Caco-2 (cell line): ENCODE data around the gene DDX49. TPM values are rescaled to one million over a fixed set of nuclear protein-coding genes. Genes with fewer than 3 reads are reported as not detected.

ENCODE experiments used
- BruUV-seq: library from RNA; stranded (reverse); fragments of 400-500 nt; replicated peaks from 2 replicates; lab custom pipeline; 2021; lab: Mats Ljungman, UMichigan
- CTCF ChIA-PET: fragments of 300-600 bp; sonication (Branson Sonifier 250); formaldehyde crosslinking; loops from one replicate; lab custom pipeline; 2022; ENCODE audit warnings: antibody characterized with exemption; lab: Charles Lee
- POLR2A ChIA-PET: fragments of 300-600 bp; sonication (Branson Sonifier 250); formaldehyde crosslinking; loops from one replicate; lab custom pipeline; 2022; ENCODE audit warnings: antibody characterized with exemption; lab: Charles Lee
- DNase-seq, 2 experiments: peaks; one replicate each; pipeline versions ENCODE4 v3.0.0 to v3.0.0-alpha.2; 2020 to 2022
- H3K27me3 ChIP-seq: replicated peaks from 2 replicates; pipeline ENCODE4 v1.6.0; 2011; ENCODE audit warnings: low read length; ENCODE audit not compliant: control insufficient read depth, insufficient read depth
- H3K36me3 ChIP-seq: 2 replicates; pipeline ENCODE4 v1.5.1; 2011; ENCODE audit warnings: low read length; ENCODE audit not compliant: control insufficient read depth, insufficient read depth
- H3K4me1 ChIP-seq: fragments of 250-450 bp; sonication (Bioruptor Pico); 2 replicates; pipeline ENCODE4 v1.5.1; 2020; ENCODE audit warnings: mild to moderate bottlenecking
- H3K4me3 ChIP-seq: 2 replicates; pipeline ENCODE4 v1.5.1; 2011; ENCODE audit warnings: low read depth, mild to moderate bottlenecking, control low read depth, low read length
- H3K9me3 ChIP-seq: fragments of 250-450 bp; sonication (Bioruptor Pico); 2 replicates; pipeline ENCODE4 v1.5.1; 2020; ENCODE audit warnings: mild to moderate bottlenecking, moderate library complexity
- H3K27ac Mint-ChIP-seq: one replicate; pipeline ENCODE4 v1.8.0; 2022; ENCODE audit warnings: mixed read lengths; ENCODE audit not compliant: unreplicated experiment
- H3K27me3 Mint-ChIP-seq: one replicate; pipeline ENCODE4 v1.8.0; 2022; ENCODE audit warnings: mixed read lengths; ENCODE audit not compliant: insufficient read depth, unreplicated experiment
- H3K36me3 Mint-ChIP-seq: one replicate; pipeline ENCODE4 v1.8.0; 2022; ENCODE audit warnings: mild to moderate bottlenecking, mixed read lengths; ENCODE audit not compliant: insufficient read depth, unreplicated experiment
- H3K4me1 Mint-ChIP-seq: one replicate; pipeline ENCODE4 v1.8.0; 2022; ENCODE audit warnings: low read depth, mixed read lengths; ENCODE audit not compliant: unreplicated experiment
- H3K4me3 Mint-ChIP-seq: one replicate; pipeline ENCODE4 v1.8.0; 2022; ENCODE audit warnings: mild to moderate bottlenecking, moderate library complexity, mixed read lengths; ENCODE audit not compliant: unreplicated experiment
- H3K9me3 Mint-ChIP-seq: one replicate; pipeline ENCODE4 v1.8.0; 2022; ENCODE audit warnings: mixed read lengths; ENCODE audit not compliant: unreplicated experiment
- intact Hi-C: fragments of 100-400 bp; cut with micrococcal nuclease; formaldehyde crosslinking; loops from one replicate; pipeline ENCODE4 v1.10.0; 2022; ENCODE audit not compliant: unreplicated experiment
- total RNA-seq: library from RNA; stranded (reverse); gene quantifications from 2 replicates; pipeline ENCODE4 v1.2.3, GENCODE V29; 2022
- TF ChIP-seq, protein P1 (sequence below), 2 experiments: fragments of 200-600 bp in 1 of 2; IDR thresholded peaks; 1 replicate in 1 of 2; 2 replicates in 1 of 2; pipeline versions ENCODE4 v1.5.1 to v1.8.0; 2011 to 2022; ENCODE audit warnings: antibody characterized with exemption in 1 of 2, control low read depth in 1 of 2, inconsistent platforms in 1 of 2, low read depth in 1 of 2, low read length in 1 of 2, mild to moderate bottlenecking in 1 of 2, moderate library complexity in 1 of 2; ENCODE audit not compliant: insufficient read depth in 1 of 2, severe bottlenecking in 1 of 2, unreplicated experiment in 1 of 2

Gene DDX49
- total RNA-seq, 1 experiment from 2014 or later: 48.7 TPM

DNA sequence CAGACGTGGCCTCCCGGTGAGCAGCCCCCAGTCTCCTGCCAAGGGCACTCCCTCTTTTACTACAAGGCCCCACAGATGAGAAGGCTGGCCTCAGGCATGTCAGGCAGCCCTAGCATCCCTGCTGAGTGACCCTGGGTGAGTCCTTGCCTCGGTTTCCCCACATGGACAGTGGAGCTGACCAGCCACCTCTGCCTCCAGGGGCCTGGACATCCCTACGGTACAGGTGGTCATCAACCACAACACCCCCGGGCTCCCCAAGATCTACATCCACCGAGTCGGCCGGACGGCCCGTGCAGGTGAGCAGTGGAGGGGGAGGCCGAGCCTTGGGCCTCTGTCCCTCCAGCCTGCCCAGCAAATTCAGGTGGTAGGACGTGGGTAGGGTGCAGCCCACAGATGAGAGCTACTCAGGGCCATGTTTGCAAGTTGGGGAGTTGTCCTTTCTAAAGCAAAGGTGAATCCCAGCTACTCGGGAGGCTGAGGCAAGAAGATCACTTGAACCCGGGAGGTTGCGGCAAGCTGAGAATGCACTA, 5.2 kb downstream of the DDX49 start:
- Histone ChIP-seq H3K4me3 (no peak overlapping the region), H3K4me1 (no peaks in the 10 kb centered on the region; the same call in 1 of the 2 replicates), H3K36me3 (peaks cover 3% of the 10 kb centered on the region), H3K9me3 (no peaks in the 10 kb centered on the region), H3K27me3 (no peaks in the 10 kb centered on the region)
- Mint-ChIP-seq H3K36me3 (peaks cover 86% of the 10 kb centered on the region), H3K27ac (no peak overlapping the region), H3K4me3 (no peak overlapping the region), H3K27me3 (no peaks in the 10 kb centered on the region), H3K9me3 (no peaks in the 10 kb centered on the region), H3K4me1 (no peaks in the 10 kb centered on the region)
- ChIA-PET POLR2A (interaction anchor here (0.6 kb wide), 1 partner anchor 427 kb away, joined by 6 read pairs; no protein-coding TSS in a partner anchor), CTCF (no interaction called here)
- TF ChIP-seq, protein P1, sequence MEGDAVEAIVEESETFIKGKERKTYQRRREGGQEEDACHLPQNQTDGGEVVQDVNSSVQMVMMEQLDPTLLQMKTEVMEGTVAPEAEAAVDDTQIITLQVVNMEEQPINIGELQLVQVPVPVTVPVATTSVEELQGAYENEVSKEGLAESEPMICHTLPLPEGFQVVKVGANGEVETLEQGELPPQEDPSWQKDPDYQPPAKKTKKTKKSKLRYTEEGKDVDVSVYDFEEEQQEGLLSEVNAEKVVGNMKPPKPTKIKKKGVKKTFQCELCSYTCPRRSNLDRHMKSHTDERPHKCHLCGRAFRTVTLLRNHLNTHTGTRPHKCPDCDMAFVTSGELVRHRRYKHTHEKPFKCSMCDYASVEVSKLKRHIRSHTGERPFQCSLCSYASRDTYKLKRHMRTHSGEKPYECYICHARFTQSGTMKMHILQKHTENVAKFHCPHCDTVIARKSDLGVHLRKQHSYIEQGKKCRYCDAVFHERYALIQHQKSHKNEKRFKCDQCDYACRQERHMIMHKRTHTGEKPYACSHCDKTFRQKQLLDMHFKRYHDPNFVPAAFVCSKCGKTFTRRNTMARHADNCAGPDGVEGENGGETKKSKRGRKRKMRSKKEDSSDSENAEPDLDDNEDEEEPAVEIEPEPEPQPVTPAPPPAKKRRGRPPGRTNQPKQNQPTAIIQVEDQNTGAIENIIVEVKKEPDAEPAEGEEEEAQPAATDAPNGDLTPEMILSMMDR (IDR thresholded peaks at IDR 0.05; ENCODE audit: insufficient read depth in 1 of 2, low read depth in 1 of 2, low read length in 1 of 2, severe bottlenecking in 1 of 2, unreplicated experiment in 1 of 2): no peak
- no TSS peak for BruUV-seq
- intact Hi-C loops: no loop called here
- DNase-seq: no peak

DNA sequence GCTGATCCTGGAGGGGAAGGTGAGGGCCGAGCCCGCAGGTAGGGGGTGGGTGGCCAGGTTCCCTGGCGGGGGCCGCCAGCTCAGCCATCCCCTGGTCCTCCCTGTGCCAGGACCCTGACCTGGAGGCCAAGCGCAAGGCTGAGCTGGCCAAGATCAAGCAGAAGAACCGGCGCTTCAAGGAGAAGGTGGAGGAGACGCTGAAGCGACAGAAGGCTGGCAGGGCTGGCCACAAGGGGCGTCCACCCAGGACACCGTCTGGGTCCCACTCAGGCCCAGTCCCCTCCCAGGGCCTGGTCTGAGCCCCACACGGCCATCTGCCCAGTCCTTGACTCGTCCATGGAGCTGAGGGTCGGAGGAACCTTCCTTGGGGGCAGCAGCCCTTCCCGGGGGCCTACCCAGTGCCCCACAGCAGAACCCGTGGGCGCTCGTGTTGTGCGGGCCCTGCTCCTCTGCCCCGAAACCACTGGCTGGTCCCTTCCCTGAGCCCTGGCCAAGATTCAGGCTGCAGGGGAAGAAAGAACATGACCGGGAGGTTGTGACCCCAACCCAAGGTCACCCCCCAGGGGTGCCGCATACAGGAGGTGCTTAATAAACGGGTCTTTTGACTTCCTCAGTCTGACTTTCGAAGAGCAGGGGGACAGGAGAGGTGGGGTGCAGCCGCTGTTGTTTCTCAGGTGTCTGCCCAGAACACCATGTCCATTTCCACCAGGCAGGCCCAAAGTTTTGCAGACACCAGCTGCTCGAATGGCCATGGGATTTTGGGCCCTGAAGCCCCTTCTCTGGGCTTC, 8.7 kb downstream of the DDX49 start:
- no peaks in the 10 kb centered on the region for H3K27me3 Mint-ChIP-seq

DNA sequence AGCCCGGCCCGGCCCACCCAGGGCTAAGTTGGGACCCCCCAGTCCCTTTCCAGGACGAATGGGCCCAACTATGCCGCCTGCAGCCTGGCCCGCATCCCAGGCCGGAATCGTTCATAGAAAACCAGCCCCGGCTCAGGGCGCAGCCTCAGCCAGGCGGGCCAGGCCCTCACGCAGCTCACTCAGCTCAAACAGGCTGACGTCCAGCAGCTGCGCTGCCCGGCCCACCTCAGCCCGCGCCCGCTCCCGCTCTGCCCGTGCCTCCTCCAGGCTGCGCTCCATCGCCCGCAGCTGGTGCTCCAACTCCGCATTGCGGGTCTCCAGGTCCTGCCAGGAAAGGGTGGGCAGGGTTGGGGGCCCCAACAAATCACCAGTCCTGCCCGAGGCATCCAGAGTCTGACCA, 9.8 kb downstream of the DDX49 start:
- Histone ChIP-seq H3K27me3 (no peaks in the 10 kb centered on the region), H3K9me3 (no peaks in the 10 kb centered on the region), H3K4me3 (no peak overlapping the region), H3K36me3 (peaks cover 2% of the 10 kb centered on the region; the same call in 1 of the 2 replicates), H3K4me1 (no peaks in the 10 kb centered on the region)
- POLR2A ChIA-PET: interaction anchor here (1.0 kb wide), 1 partner anchor 10 kb away, joined by 3 read pairs; the partner anchor contains the start of gene DDX49
- TF ChIP-seq, protein P1 (IDR thresholded peaks at IDR 0.05; ENCODE audit: insufficient read depth in 1 of 2, low read depth in 1 of 2, low read length in 1 of 2, severe bottlenecking in 1 of 2, unreplicated experiment in 1 of 2): no peak
- Mint-ChIP-seq H3K27me3 (no peaks in the 10 kb centered on the region), H3K4me3 (no peak overlapping the region), H3K4me1 (no peaks in the 10 kb centered on the region), H3K36me3 (peaks cover 66% of the 10 kb centered on the region), H3K9me3 (no peaks in the 10 kb centered on the region), H3K27ac (no peak overlapping the region)
- intact Hi-C loops: no loop called here
- no peak for DNase-seq
- no TSS peak for BruUV-seq
- CTCF ChIA-PET: no interaction called here

More for the DNA sequence above, 8.7 kb downstream of the DDX49 start:
- BruUV-seq: TSS peak; percentile 66
- Mint-ChIP-seq H3K4me3 (no peak overlapping the region), H3K27ac (no peak overlapping the region), H3K36me3 (peaks cover 70% of the 10 kb centered on the region), H3K9me3 (no peaks in the 10 kb centered on the region), H3K4me1 (no peaks in the 10 kb centered on the region)
- no peak overlapping the region for H3K4me3 ChIP-seq
- no peaks in the 10 kb centered on the region for H3K9me3 ChIP-seq
- H3K4me1 ChIP-seq: no peaks in the 10 kb centered on the region
- ChIA-PET CTCF (interaction anchor here (0.6 kb wide), 1 partner anchor 10 kb away, joined by 5 read pairs; no protein-coding TSS in a partner anchor), POLR2A (interaction anchor here (0.6 to 1.0 kb wide), 2 partner anchors 9 to 114 kb away, joined by 3 to 6 read pairs; partner anchors contain the start of gene DDX49)
- H3K36me3 ChIP-seq: peaks cover 3% of the 10 kb centered on the region
- TF ChIP-seq, protein P1 (IDR thresholded peaks at IDR 0.05; ENCODE audit: insufficient read depth in 1 of 2, low read depth in 1 of 2, low read length in 1 of 2, severe bottlenecking in 1 of 2, unreplicated experiment in 1 of 2): no peak
- H3K27me3 ChIP-seq: no peaks in the 10 kb centered on the region
- intact Hi-C loops: no loop called here
- DNase-seq: no peak
